NCI-H2227 (cell line): ENCODE measurements around the gene TLR7.

ENCODE experiments used
- DNase-seq: peaks from one replicate; lab custom pipeline; 2025; ENCODE audit not compliant: unreplicated experiment; lab: John Stamatoyannopoulos, UW

The TLR7 gene

GRCh38 chrX:12922599-12922919 is 55.7 kb downstream of the TLR7 start:
- no peak for DNase-seq

- DNase-seq, result no peak
These were observed 62.8 kb downstream of the TLR7 start for GRCh38 chrX:12929701-12930100.

GRCh38 chrX:12930150-12930549 is 63.3 kb downstream of the TLR7 start:
- no peak for DNase-seq

- DNase-seq, result no peak
These were observed 65.4 kb downstream of the TLR7 start for GRCh38 chrX:12932244-12932643.

- no peak for DNase-seq
These were observed 68.0 kb downstream of the TLR7 start for GRCh38 chrX:12934850-12935249.

GRCh38 chrX:12936947-12937346 is 70.1 kb downstream of the TLR7 start:
- DNase-seq, result no peak
